ENCODE measurements around the gene S100A1. TPM values are rescaled to one million over a fixed set of nuclear protein-coding genes. Genes with fewer than 3 reads are reported as not detected.

S100A1 gene
- total RNA-seq, 1 donor from 2014 or later, result not detected

DNA sequence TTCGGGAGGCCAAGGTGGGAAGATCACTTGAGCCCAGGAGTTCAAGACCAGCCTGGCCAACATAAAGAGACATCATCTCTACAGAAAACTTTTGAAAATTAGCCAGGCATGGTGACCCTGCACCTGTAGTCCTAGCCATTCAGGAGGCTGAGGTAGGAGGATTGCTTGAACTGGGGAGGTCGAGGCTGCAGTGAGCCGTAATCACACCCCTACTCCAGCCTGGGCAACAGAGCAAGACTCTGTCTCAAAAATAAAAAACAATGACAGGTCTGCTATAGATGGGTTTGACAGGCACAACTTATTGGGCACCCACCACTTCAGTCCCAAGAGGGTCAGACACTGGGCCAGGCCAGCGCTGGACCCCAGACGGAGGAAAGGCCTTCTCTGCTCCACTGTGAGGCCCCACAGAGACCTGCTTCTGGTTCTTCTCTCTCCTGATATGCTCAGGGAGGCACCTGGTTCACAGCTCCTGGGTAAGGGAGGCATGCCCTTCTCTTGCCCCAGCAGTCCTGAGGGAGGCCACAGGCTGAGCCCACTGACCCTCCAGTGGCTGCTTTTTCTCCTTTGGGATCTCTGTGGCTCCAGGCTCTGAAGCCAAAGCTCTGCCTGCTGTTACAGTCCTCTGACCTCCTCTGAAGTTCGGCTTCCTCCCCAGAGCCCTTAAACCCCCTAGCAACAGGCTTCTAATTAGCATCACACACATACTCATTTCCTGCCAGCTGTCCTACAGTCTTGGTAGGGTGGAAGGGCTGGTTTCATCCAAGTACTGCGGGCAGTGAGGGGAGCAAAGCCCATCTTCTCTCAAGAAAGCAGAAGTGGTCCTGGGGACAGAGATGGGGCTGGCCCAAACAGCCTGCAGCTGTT lies 29.7 kb upstream of the S100A1 start:
- H3K36me3 Mint-ChIP-seq (ENCODE audit: low read depth), result no peaks in the 10 kb centered on the region
- intact Hi-C loops (cut with micrococcal nuclease), result loop anchor here (2.0 kb wide), 1 partner anchor 66 kb away; no protein-coding TSS in a partner anchor
- peak overlapping the region; percentile 23 for H3K27ac Mint-ChIP-seq
- H3K4me3 Mint-ChIP-seq (ENCODE audit: low read depth), result no peak overlapping the region
- no peak for DNase-seq (ENCODE audit: low spot score)
- H3K9me3 Mint-ChIP-seq, result no peaks in the 10 kb centered on the region
- H3K4me1 Mint-ChIP-seq (ENCODE audit: low read depth), result peaks cover 21% of the 10 kb centered on the region
- no peaks in the 10 kb centered on the region for H3K27me3 Mint-ChIP-seq (ENCODE audit: low read depth)

DNA sequence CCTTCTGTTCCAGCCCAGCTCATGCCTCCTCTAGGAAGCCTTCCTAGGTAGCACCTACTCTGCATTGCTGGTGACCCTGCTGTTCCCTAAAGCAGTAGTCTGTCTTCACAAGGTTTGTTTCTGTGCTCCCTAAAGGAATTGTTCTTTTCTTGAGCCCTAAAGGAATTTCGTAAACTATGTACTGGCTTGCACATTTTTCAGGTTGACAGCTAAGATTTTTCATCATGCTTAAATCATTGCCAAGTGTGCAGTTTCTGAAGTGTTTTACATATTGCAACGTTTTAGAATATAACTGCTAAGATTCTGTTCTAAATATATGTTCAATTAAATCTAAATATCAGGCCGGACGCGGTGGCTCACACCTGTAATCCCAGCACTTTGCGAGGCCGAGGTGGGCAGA lies 28.4 kb upstream of the S100A1 start:
- intact Hi-C loops (cut with micrococcal nuclease), result loop anchor here (2.0 kb wide), 1 partner anchor 67 kb away; no protein-coding TSS in a partner anchor
- Mint-ChIP-seq H3K4me1 (ENCODE audit: low read depth) (peaks cover 21% of the 10 kb centered on the region), H3K9me3 (no peaks in the 10 kb centered on the region), H3K4me3 (ENCODE audit: low read depth) (no peak overlapping the region), H3K36me3 (ENCODE audit: low read depth) (no peaks in the 10 kb centered on the region), H3K27ac (no peak overlapping the region), H3K27me3 (ENCODE audit: low read depth) (no peaks in the 10 kb centered on the region)
- DNase-seq (ENCODE audit: low spot score), result no peak

DNA sequence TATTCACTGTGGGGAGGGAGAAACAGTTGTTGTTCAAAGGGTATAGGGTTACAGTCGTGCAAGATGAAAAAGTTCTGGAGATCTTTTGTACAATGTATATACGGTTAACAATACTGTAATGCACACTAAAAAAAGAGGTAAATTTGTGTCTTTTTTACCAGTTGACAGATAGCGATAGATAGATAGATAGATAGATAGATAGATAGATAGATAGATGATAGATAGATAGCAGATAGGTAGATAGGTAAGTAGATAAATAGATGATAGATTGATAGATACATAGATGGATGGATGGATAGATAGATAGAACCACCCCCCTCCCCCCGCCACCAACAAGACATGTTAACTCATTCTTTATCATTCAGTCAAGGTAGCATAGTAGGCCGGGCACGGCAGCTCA lies 25.5 kb upstream of the S100A1 start:
- no peaks in the 10 kb centered on the region for H3K36me3 Mint-ChIP-seq (ENCODE audit: low read depth)
- no peaks in the 10 kb centered on the region for H3K9me3 Mint-ChIP-seq
- H3K4me3 Mint-ChIP-seq (ENCODE audit: low read depth), result no peak overlapping the region
- intact Hi-C loops (cut with micrococcal nuclease), result no loop called here
- no peak overlapping the region for H3K27ac Mint-ChIP-seq
- no peak for DNase-seq (ENCODE audit: low spot score)
- H3K4me1 Mint-ChIP-seq (ENCODE audit: low read depth), result peaks cover 12% of the 10 kb centered on the region
- peaks cover 4% of the 10 kb centered on the region for H3K27me3 Mint-ChIP-seq (ENCODE audit: low read depth)

DNA sequence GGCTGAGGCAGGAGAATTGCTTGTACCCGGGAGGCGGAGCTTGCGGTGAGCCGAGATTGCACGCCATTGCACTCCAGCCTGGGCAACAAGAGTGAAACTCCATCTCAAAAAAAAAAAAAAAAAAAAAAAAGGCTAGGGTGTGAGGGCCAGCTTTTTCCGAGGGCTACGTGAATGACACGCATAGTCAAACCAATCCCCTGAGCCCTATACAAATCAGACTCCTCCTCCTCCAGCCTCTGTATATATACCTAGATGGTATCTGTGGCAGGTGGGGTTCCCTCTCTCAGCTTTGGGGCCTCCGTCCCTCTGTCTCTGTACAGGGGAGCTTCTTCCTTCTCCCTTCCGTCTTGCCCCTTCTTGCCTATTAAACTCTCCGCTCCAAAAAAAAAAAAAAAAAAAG lies 22.0 kb upstream of the S100A1 start:
- Mint-ChIP-seq H3K4me1 (ENCODE audit: low read depth) (peaks cover 5% of the 10 kb centered on the region), H3K27ac (no peak overlapping the region), H3K4me3 (ENCODE audit: low read depth) (no peak overlapping the region), H3K27me3 (ENCODE audit: low read depth) (peaks cover 4% of the 10 kb centered on the region), H3K36me3 (ENCODE audit: low read depth) (no peaks in the 10 kb centered on the region), H3K9me3 (no peaks in the 10 kb centered on the region)
- DNase-seq (ENCODE audit: low spot score), result no peak
- intact Hi-C loops (cut with micrococcal nuclease), result no loop called here

DNA sequence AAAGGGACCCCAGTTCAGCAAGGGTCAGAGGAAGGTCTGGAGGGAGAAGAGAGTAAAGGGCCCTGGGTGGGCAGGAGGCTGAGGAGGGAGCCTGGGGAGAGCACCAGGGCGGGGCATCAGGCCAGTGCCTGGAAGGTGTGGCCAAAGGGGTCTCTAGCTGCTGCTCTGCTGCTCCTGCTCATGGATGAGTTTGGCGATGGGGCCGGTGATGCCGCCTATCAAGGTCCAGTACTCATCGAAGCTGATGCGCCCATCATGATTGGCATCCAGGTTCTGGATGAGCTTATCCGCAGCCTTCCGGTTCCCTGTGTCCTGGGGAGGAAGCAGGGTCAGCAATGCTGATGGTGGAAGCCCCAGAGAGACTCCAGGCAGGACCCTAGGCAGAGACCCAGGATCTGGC lies 20.9 kb upstream of the S100A1 start:
- intact Hi-C loops (cut with micrococcal nuclease), result no loop called here
- Mint-ChIP-seq H3K27me3 (ENCODE audit: low read depth) (peaks cover 4% of the 10 kb centered on the region), H3K36me3 (ENCODE audit: low read depth) (no peaks in the 10 kb centered on the region), H3K27ac (no peak overlapping the region), H3K4me3 (ENCODE audit: low read depth) (no peak overlapping the region), H3K4me1 (ENCODE audit: low read depth) (peaks cover 5% of the 10 kb centered on the region), H3K9me3 (no peaks in the 10 kb centered on the region)
- no peak for DNase-seq (ENCODE audit: low spot score)

DNA sequence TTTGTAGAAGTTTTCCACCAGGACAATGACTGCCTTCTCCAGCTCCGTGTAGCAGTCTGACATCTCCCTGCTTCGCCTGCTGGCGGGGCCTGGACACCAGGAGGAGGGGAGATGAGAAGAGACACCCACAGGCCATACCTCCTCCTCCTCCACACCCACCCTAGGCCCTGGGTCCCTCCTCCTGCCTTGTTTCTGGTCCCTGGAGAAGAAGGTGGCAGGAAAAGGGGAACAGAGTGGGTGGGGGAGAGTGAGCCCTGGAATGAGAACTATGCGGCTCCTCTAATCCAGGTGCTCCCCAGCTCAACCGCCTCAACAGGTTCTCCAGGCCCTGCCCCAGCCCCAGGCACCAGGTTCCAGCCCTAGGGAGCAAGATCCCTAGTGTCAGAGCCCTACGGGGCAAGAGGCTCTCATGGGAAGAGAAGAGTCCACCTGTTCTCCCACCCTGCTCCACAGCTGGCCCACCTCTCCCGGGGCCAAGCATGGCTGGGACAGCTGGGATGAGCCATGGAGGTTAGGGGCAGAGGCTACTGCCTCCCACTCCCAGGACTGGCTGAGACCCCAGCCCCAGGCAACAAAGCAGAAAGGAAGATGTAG lies 20.0 kb upstream of the S100A1 start:
- Mint-ChIP-seq H3K4me1 (ENCODE audit: low read depth) (no peaks in the 10 kb centered on the region), H3K9me3 (no peaks in the 10 kb centered on the region), H3K27me3 (ENCODE audit: low read depth) (peaks cover 4% of the 10 kb centered on the region), H3K27ac (no peak overlapping the region), H3K4me3 (ENCODE audit: low read depth) (no peak overlapping the region), H3K36me3 (ENCODE audit: low read depth) (no peaks in the 10 kb centered on the region)
- intact Hi-C loops (cut with micrococcal nuclease), result no loop called here
- DNase-seq (ENCODE audit: low spot score), result no peak

DNA sequence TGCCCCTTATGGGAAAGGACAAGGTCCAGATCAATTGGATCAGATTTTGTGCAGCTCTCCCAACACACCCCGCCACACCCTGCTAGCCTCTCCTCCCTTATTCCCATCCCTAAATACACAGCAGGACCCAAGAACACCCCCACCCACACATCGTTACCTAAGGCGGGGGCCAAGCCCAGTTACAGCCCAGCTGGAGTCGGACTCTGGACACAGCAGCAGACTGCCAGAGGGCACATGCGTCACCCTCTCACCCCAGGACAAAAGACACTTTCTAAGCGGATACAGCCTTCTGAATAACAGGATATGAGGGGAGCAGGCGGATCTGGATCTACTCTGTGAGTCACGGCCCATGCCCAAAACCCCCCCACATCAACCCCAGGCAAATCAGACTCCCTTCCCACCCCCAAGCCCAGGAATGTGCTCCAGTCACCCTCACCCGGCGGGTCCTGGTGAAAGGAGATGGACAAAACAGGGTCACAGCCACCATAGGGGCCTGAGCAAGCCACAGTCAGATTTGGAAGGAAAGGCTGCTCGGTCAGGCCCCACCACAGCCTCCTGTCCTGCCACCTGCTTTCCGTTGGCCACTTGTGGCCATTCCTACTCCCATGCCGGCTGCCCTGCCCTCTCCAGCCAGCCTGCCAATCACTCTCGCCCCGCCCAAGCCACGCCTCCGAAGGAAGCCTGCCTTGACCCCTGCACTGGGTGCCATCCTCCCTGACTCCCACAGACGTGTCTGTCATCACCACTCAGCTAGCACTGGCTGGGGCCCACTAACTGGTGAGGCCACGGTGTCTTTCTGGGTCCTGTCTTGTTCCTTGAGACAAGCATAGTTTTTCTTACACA lies 19.3 kb upstream of the S100A1 start:
- no peak overlapping the region for H3K27ac Mint-ChIP-seq
- peaks cover 4% of the 10 kb centered on the region for H3K27me3 Mint-ChIP-seq (ENCODE audit: low read depth)
- H3K4me1 Mint-ChIP-seq (ENCODE audit: low read depth), result no peaks in the 10 kb centered on the region
- DNase-seq (ENCODE audit: low spot score), result no peak
- H3K9me3 Mint-ChIP-seq, result no peaks in the 10 kb centered on the region
- no peak overlapping the region for H3K4me3 Mint-ChIP-seq (ENCODE audit: low read depth)
- H3K36me3 Mint-ChIP-seq (ENCODE audit: low read depth), result no peaks in the 10 kb centered on the region
- intact Hi-C loops (cut with micrococcal nuclease), result no loop called here

DNA sequence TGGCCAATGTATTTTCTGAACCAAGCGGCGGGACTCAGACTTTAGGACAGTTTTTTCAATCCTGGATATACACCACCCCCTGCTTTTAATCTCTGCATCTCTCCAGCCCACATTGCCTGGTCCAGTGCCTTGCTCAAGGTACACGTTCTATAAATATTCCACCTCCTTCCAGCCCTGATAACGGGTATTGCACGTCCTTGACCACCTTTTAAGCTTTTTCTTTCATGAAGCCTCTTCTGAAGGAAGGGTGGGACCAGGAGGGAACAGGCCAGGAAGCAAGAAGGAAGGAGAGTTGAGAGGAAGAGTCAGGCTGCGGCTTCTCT lies 18.7 kb upstream of the S100A1 start:
- no peaks in the 10 kb centered on the region for H3K9me3 Mint-ChIP-seq
- no peaks in the 10 kb centered on the region for H3K4me1 Mint-ChIP-seq (ENCODE audit: low read depth)
- no peaks in the 10 kb centered on the region for H3K36me3 Mint-ChIP-seq (ENCODE audit: low read depth)
- H3K4me3 Mint-ChIP-seq (ENCODE audit: low read depth), result no peak overlapping the region
- intact Hi-C loops (cut with micrococcal nuclease), result no loop called here
- no peak for DNase-seq (ENCODE audit: low spot score)
- H3K27ac Mint-ChIP-seq, result no peak overlapping the region
- peaks cover 4% of the 10 kb centered on the region for H3K27me3 Mint-ChIP-seq (ENCODE audit: low read depth)

DNA sequence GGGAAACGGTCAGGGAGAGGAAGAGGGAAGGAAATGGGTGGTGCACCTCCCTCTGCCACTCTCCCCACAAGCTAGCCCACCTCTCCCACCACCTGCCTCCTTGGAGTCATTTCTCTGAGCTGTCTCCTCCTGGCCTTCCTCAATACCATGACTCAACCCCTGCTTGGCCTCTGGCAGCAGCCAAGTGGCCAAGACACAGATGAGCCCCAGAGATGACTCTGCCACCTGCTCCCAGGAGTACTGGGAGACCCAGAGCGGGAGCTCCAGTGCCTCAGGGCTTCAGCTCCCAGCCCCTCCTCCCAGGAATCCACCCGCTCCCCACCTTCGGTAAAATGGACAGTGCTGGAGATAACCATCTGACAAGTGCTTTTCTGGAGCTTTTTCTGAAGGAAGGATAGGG lies 17.9 kb upstream of the S100A1 start:
- Mint-ChIP-seq H3K4me3 (ENCODE audit: low read depth) (no peak overlapping the region), H3K27ac (no peak overlapping the region), H3K4me1 (ENCODE audit: low read depth) (no peaks in the 10 kb centered on the region), H3K9me3 (no peaks in the 10 kb centered on the region), H3K27me3 (ENCODE audit: low read depth) (no peaks in the 10 kb centered on the region), H3K36me3 (ENCODE audit: low read depth) (no peaks in the 10 kb centered on the region)
- DNase-seq (ENCODE audit: low spot score), result no peak
- intact Hi-C loops (cut with micrococcal nuclease), result no loop called here

DNA sequence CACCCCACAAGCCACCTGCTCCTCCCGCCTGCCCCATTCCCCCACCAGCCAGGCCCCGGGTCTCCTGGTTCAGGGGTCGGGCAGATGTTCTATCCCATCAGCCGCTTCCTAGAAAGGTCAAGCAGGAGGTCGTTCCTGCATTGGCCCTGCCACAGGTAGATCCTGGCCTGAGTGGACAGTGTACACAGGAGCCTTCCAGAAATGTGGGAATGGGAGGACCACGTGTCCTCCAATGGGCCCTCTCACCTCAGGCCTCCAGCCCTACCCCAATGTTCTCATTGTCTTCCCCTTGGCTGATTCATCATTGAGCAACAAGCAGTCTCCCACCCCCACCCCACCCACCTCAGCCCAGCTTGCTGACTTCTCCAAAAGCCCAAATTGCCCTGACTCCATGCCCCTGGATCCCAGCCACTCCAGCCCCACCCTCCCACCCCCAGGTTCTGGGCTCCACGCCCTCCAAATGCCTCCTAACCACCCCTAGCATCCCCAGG lies 17.4 kb upstream of the S100A1 start:
- H3K27ac Mint-ChIP-seq, result no peak overlapping the region
- no peaks in the 10 kb centered on the region for H3K36me3 Mint-ChIP-seq (ENCODE audit: low read depth)
- H3K4me1 Mint-ChIP-seq (ENCODE audit: low read depth), result no peaks in the 10 kb centered on the region
- no peak for DNase-seq (ENCODE audit: low spot score)
- no peaks in the 10 kb centered on the region for H3K27me3 Mint-ChIP-seq (ENCODE audit: low read depth)
- H3K9me3 Mint-ChIP-seq, result no peaks in the 10 kb centered on the region
- no peak overlapping the region for H3K4me3 Mint-ChIP-seq (ENCODE audit: low read depth)
- intact Hi-C loops (cut with micrococcal nuclease), result no loop called here

DNA sequence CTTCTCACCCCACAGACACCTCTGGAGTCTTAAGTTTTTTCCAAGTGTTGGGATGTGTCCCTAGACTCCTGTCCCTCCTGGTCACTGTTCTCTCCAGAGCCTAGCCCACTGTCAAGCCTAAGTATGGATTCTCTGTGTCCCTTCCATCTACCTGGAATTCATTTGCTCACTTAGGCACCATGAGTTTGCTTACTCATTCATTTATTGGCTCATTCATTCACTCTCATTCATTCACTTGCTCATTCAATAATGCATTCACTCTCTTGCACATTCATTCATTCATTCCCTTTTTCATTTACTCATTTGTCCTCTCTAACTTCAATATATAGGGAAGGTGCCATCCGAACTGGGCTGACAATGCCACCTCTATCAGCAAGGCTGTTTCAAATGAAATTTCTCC lies 16.9 kb upstream of the S100A1 start:
- Mint-ChIP-seq H3K4me3 (ENCODE audit: low read depth) (no peak overlapping the region), H3K27me3 (ENCODE audit: low read depth) (no peaks in the 10 kb centered on the region), H3K36me3 (ENCODE audit: low read depth) (no peaks in the 10 kb centered on the region), H3K27ac (no peak overlapping the region), H3K4me1 (ENCODE audit: low read depth) (no peaks in the 10 kb centered on the region), H3K9me3 (no peaks in the 10 kb centered on the region)
- DNase-seq (ENCODE audit: low spot score), result no peak
- intact Hi-C loops (cut with micrococcal nuclease), result no loop called here

DNA sequence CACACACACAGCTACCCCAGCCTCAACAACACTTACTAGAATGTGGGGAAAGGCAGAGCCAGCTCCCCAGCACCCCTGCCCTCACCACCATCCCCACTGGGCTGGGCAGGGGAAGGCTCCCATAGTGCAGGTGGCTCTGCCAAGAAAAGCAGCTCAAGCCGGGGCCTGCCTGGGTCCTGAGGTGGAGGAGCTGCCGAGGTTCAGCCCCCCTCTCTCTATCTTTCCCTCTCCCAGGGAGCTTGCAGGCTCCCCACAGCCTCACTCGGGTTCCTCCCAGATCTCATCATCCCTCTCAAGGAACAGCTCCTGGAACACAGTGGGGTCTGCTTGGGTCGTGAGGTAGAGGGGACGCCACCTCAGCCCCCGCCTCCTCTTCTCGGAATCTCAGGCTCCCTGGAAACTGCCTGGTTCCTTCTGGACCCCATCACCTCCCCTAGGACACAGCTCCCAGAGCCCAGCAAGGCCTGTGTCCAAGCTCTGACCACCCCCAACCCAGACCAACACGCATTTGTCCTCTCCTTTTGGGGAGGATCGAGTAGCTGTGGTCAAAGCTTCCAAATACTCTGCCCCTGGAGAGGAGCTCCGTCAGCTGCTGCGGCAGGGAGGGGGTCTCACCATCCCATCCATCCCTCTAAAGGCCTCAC lies 16.0 kb upstream of the S100A1 start:
- Mint-ChIP-seq H3K27me3 (ENCODE audit: low read depth) (no peaks in the 10 kb centered on the region), H3K36me3 (ENCODE audit: low read depth) (no peaks in the 10 kb centered on the region), H3K4me3 (ENCODE audit: low read depth) (no peak overlapping the region), H3K9me3 (no peaks in the 10 kb centered on the region), H3K27ac (no peak overlapping the region), H3K4me1 (ENCODE audit: low read depth) (no peaks in the 10 kb centered on the region)
- intact Hi-C loops (cut with micrococcal nuclease), result no loop called here
- DNase-seq (ENCODE audit: low spot score), result no peak

Measured in activated T-helper 2 cell treated with anti-CD3 and anti-CD28 coated beads, Interferon-gamma antibody, Interleukin-2, Interleukin-4, amounts not matched to agents 10 μg/mL and 5 μg/mL and 100 μg/mL, durations not matched to agents 14 hours and 24 hours and 36 hours (primary cell).